Measurements from ENCODE around the gene KRAS. TPM values are rescaled to one million over a fixed set of nuclear protein-coding genes. Genes with fewer than 3 reads are reported as not detected.

Gene KRAS
- total RNA-seq, result 39.6 and 43.5 TPM in 2 replicates

GRCh38 chr12:25250744-25251730 is at the start of gene KRAS:
KRAS (minus strand) TSS chr12:25250929.

GRCh38 chr12:25195056-25195971 is 55.4 kb downstream of the KRAS start, which contains the start of the genes DNAI7 and ETFRF1:
DNAI7 (minus strand) TSS chr12:25195160; CDS start chr12:25195078, 82 bp downstream.
ETFRF1 (plus strand) TSS chr12:25195237; CDS start chr12:25203957, 8,720 bp downstream.

Other genes with a start within 250 kb of the KRAS start
- under 0.01 and 0.11 TPM in 2 replicates for gene DNAI7, start 55.8 kb downstream of the KRAS start, total RNA-seq
- 18.4 and 21.1 TPM in 2 replicates for gene ETFRF1, start 55.7 kb downstream of the KRAS start, total RNA-seq

Data from dermis lymphatic vessel endothelial cell (primary cell).